SK-N-SH treated with all-trans-retinoic acid at 6 μM for 48 hours (cell line): ENCODE results near the gene ZBTB43.

Experiments used
- ATAC-seq: fragments of 200-7000 bp; cut with Tn5 transposase; 3 replicates; pipeline ENCODE4 v1.9.1; 2020; ENCODE audit warnings: mild to moderate bottlenecking, moderate library complexity
- ARNTL ChIP-seq: fragments of 450-650 bp; formaldehyde crosslinking; IDR thresholded peaks from 2 replicates; pipeline ENCODE4 v1.5.0; 2020; ENCODE audit warnings: low read depth, mild to moderate bottlenecking, moderate library complexity, borderline replicate concordance
- BACH2 ChIP-seq: fragments of 250-450 bp; sonication (Bioruptor Pico); IDR thresholded peaks from 2 replicates; pipeline ENCODE4 v1.9.0; 2021; ENCODE audit warnings: mild to moderate bottlenecking, borderline replicate concordance
- CSDC2 ChIP-seq: fragments of 250-450 bp; sonication (Bioruptor Pico); IDR thresholded peaks from 2 replicates; pipeline ENCODE4 v1.5.0; 2020; ENCODE audit warnings: mild to moderate bottlenecking, moderate library complexity
- CSRNP3 ChIP-seq: fragments of 250-450 bp; sonication (Bioruptor Pico); IDR thresholded peaks from 2 replicates; pipeline ENCODE4 v1.5.1; 2021; ENCODE audit warnings: mild to moderate bottlenecking, moderate library complexity
- ESRRG ChIP-seq: fragments of 250-450 bp; sonication (Bioruptor Pico); IDR thresholded peaks from 2 replicates; pipeline ENCODE4 v1.6.1; 2021; ENCODE audit warnings: mild to moderate bottlenecking
- GLIS3 ChIP-seq: fragments of 250-450 bp; sonication (Bioruptor Pico); IDR thresholded peaks from 2 replicates; pipeline ENCODE4 v1.5.0; 2020; ENCODE audit warnings: mild to moderate bottlenecking, moderate library complexity
- ISL1 ChIP-seq: fragments of 250-450 bp; sonication (Bioruptor Pico); IDR thresholded peaks from 2 replicates; pipeline ENCODE4 v2.1.2; 2022; ENCODE audit warnings: mild to moderate bottlenecking, moderate library complexity
- OSR1 ChIP-seq: fragments of 250-450 bp; sonication (Bioruptor Pico); IDR thresholded peaks from 2 replicates; pipeline ENCODE4 v1.8.0; 2022; ENCODE audit warnings: moderate library complexity, mild to moderate bottlenecking, inconsistent platforms
- POU6F1 ChIP-seq: fragments of 250-450 bp; sonication (Bioruptor Pico); IDR thresholded peaks from 2 replicates; pipeline ENCODE4 v1.8.0; 2021; ENCODE audit warnings: low read depth, mild to moderate bottlenecking, moderate library complexity, borderline replicate concordance
- PPARA ChIP-seq: fragments of 250-450 bp; sonication (Bioruptor Pico); IDR thresholded peaks from 2 replicates; pipeline ENCODE4 v1.5.0; 2020; ENCODE audit warnings: mild to moderate bottlenecking, borderline replicate concordance
- RARB ChIP-seq: fragments of 250-450 bp; sonication (Bioruptor Pico); IDR thresholded peaks from 2 replicates; pipeline ENCODE4 v1.8.0; 2021; ENCODE audit warnings: mild to moderate bottlenecking, moderate library complexity
- SNAI2 ChIP-seq: fragments of 250-450 bp; sonication (Bioruptor Pico); IDR thresholded peaks from 2 replicates; pipeline ENCODE4 v1.5.0; 2020; ENCODE audit warnings: mild to moderate bottlenecking, moderate library complexity
- TCF4 ChIP-seq: fragments of 250-450 bp; sonication (Bioruptor Pico); IDR thresholded peaks from 2 replicates; pipeline ENCODE4 v1.8.0; 2021; ENCODE audit warnings: mild to moderate bottlenecking, moderate library complexity, borderline replicate concordance
- TOX ChIP-seq: fragments of 250-450 bp; sonication (Bioruptor Pico); IDR thresholded peaks from 2 replicates; pipeline ENCODE4 v1.8.0; 2021; ENCODE audit warnings: mild to moderate bottlenecking, moderate library complexity, borderline replicate concordance
- ZC3H10 ChIP-seq: fragments of 250-450 bp; sonication (Bioruptor Pico); IDR thresholded peaks from 2 replicates; pipeline ENCODE4 v1.5.1; 2021; ENCODE audit warnings: mild to moderate bottlenecking, moderate library complexity
- ZFP3 ChIP-seq: fragments of 250-450 bp; sonication (Bioruptor Pico); IDR thresholded peaks from 2 replicates; pipeline ENCODE4 v1.5.0; 2020; ENCODE audit warnings: mild to moderate bottlenecking, moderate library complexity
- ZFP30 ChIP-seq: fragments of 450-650 bp; formaldehyde crosslinking; IDR thresholded peaks from 2 replicates; pipeline ENCODE4 v1.5.0; 2022; ENCODE audit warnings: mild to moderate bottlenecking, moderate library complexity
- ZNF565 ChIP-seq: fragments of 450-650 bp; formaldehyde crosslinking; conservative IDR thresholded peaks from 2 replicates; pipeline ENCODE4 v1.5.0; 2020; ENCODE audit warnings: low read depth, mild to moderate bottlenecking, moderate library complexity
- ZNF8 ChIP-seq: fragments of 450-650 bp; formaldehyde crosslinking; IDR thresholded peaks from 2 replicates; pipeline ENCODE4 v1.5.0; 2020; ENCODE audit warnings: mild to moderate bottlenecking, moderate library complexity
- TF ChIP-seq, protein P1 (sequence below): fragments of 250-450 bp; sonication (Bioruptor Pico); IDR thresholded peaks from 2 replicates; pipeline ENCODE4 v1.8.0; 2020; ENCODE audit warnings: mild to moderate bottlenecking, moderate library complexity, borderline replicate concordance
- TF ChIP-seq, protein P2 (sequence below): fragments of 250-450 bp; sonication (Bioruptor Pico); IDR thresholded peaks from 2 replicates; pipeline ENCODE4 v1.5.1; 2020; ENCODE audit warnings: low read depth, mild to moderate bottlenecking, moderate library complexity
- TF ChIP-seq, protein P3 (sequence below): fragments of 250-450 bp; sonication (Bioruptor Pico); IDR thresholded peaks from 2 replicates; pipeline ENCODE4 v1.5.0; 2020; ENCODE audit warnings: mild to moderate bottlenecking, moderate library complexity

ZBTB43 gene

DNA sequence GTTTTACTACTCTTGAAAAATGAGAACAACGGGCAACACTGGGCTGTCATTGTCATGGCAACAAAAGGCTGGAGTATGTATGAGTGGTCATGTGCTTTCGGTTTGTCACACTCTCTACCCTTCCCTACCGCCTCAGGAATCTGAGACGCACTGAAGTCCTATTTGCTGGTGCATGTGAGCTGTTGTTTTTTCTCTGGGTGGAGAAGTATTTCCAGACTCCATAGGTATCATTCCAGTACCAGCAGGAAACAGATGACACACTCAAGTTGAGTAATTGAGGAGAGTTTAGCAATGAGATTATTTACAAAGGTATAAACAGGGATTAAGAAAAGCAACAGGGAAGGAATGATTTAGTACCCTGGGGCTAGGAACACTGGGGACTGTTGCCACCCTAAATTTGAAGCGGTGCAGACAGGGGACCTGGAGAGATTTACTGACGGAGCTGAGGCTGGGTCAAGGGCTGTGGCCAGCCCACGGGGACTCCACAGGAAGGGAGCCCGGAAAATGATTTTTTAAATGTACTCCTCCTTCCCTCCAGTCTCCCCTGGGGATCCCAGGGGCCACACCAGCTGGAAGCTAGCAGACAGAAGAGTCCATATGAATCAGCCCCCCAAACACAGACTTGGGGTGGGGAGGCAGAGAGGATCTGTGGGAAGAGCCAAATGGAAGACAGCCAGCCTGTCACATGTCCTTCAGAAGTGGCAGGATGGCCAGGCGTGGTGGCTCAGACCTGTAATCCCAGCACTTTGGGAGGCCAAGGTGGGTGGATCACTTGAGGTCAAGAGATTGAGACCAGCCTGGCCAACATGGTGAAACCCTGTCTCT, 13.2 kb upstream of the ZBTB43 start:
- ATAC-seq = peak; percentile 43
- TF ChIP-seq POU6F1 = no peak
- TF ChIP-seq ZNF565 (CRISPR knock-in tag) = no peak
- TF ChIP-seq ZFP3 = no peak
- TF ChIP-seq SNAI2 = no peak
- no peak for TF ChIP-seq ESRRG (CRISPR knock-in tag)
- no peak for TF ChIP-seq BACH2 (CRISPR knock-in tag)
- TF ChIP-seq, protein P1, sequence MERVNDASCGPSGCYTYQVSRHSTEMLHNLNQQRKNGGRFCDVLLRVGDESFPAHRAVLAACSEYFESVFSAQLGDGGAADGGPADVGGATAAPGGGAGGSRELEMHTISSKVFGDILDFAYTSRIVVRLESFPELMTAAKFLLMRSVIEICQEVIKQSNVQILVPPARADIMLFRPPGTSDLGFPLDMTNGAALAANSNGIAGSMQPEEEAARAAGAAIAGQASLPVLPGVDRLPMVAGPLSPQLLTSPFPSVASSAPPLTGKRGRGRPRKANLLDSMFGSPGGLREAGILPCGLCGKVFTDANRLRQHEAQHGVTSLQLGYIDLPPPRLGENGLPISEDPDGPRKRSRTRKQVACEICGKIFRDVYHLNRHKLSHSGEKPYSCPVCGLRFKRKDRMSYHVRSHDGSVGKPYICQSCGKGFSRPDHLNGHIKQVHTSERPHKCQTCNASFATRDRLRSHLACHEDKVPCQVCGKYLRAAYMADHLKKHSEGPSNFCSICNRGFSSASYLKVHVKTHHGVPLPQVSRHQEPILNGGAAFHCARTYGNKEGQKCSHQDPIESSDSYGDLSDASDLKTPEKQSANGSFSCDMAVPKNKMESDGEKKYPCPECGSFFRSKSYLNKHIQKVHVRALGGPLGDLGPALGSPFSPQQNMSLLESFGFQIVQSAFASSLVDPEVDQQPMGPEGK (CRISPR knock-in tag) = no peak
- no peak for TF ChIP-seq ISL1
- no peak for TF ChIP-seq TCF4 (CRISPR knock-in tag)
- no peak for TF ChIP-seq GLIS3 (CRISPR knock-in tag)
- TF ChIP-seq ZC3H10 (CRISPR knock-in tag) = no peak
- no peak for TF ChIP-seq OSR1 (CRISPR knock-in tag)
- TF ChIP-seq, protein P2, sequence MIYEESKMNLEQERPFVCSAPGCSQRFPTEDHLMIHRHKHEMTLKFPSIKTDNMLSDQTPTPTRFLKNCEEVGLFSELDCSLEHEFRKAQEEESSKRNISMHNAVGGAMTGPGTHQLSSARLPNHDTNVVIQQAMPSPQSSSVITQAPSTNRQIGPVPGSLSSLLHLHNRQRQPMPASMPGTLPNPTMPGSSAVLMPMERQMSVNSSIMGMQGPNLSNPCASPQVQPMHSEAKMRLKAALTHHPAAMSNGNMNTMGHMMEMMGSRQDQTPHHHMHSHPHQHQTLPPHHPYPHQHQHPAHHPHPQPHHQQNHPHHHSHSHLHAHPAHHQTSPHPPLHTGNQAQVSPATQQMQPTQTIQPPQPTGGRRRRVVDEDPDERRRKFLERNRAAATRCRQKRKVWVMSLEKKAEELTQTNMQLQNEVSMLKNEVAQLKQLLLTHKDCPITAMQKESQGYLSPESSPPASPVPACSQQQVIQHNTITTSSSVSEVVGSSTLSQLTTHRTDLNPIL (CRISPR knock-in tag) = no peak
- no peak for TF ChIP-seq RARB (CRISPR knock-in tag)
- no peak for TF ChIP-seq CSRNP3 (CRISPR knock-in tag)
- TF ChIP-seq, protein P3, sequence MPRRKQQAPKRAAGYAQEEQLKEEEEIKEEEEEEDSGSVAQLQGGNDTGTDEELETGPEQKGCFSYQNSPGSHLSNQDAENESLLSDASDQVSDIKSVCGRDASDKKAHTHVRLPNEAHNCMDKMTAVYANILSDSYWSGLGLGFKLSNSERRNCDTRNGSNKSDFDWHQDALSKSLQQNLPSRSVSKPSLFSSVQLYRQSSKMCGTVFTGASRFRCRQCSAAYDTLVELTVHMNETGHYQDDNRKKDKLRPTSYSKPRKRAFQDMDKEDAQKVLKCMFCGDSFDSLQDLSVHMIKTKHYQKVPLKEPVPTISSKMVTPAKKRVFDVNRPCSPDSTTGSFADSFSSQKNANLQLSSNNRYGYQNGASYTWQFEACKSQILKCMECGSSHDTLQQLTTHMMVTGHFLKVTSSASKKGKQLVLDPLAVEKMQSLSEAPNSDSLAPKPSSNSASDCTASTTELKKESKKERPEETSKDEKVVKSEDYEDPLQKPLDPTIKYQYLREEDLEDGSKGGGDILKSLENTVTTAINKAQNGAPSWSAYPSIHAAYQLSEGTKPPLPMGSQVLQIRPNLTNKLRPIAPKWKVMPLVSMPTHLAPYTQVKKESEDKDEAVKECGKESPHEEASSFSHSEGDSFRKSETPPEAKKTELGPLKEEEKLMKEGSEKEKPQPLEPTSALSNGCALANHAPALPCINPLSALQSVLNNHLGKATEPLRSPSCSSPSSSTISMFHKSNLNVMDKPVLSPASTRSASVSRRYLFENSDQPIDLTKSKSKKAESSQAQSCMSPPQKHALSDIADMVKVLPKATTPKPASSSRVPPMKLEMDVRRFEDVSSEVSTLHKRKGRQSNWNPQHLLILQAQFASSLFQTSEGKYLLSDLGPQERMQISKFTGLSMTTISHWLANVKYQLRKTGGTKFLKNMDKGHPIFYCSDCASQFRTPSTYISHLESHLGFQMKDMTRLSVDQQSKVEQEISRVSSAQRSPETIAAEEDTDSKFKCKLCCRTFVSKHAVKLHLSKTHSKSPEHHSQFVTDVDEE (CRISPR knock-in tag) = no peak
- no peak for TF ChIP-seq CSDC2 (CRISPR knock-in tag)
- TF ChIP-seq ZFP30 = no peak
- TF ChIP-seq TOX (CRISPR knock-in tag) = no peak
- no peak for TF ChIP-seq ZNF8 (CRISPR knock-in tag)
- TF ChIP-seq, all 23 proteins: peak for 0

DNA sequence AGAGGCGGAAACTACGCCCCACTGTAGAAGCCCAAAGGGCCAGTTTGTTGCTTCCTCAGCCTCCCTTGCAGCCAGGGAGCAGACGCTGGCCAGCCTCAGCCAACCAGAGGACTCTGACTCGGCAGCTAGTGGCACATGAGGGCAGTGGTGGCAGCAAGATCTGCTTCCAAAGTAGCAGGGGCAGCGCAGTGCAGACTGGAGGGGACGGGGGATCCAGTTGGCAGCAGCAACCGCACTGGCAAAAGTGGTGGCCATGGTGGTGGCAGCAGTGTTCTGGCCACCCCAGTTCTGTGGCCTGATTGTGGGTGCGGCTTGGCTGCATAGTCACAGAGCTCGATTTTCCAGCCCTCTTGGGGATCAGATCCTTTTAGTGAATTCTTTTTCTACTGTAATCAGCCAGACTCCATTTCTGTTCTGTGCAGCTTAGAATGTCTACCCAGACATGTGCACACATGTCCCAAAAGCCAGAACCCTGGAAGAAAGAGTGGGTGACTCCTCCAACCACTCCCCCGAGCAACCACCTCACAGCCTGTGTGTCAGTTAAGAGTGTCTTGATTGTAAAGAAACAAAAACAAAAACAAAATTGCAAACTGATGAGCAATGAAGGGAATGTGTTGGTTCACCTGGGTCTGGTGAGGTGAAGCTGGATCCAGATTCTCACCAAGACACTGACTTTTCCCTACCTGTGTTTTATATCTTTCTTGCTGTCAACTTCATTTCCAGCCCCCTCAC, 11.0 kb upstream of the ZBTB43 start:
- TF ChIP-seq PPARA (no peak), ESRRG (CRISPR knock-in tag) (no peak), ARNTL (CRISPR knock-in tag) (no peak), ZNF8 (CRISPR knock-in tag) (no peak), SNAI2 (no peak), ZC3H10 (CRISPR knock-in tag) (no peak), RARB (CRISPR knock-in tag) (no peak), GLIS3 (CRISPR knock-in tag) (no peak), BACH2 (CRISPR knock-in tag) (no peak)
- TF ChIP-seq, protein P3 (CRISPR knock-in tag) = no peak
- TF ChIP-seq, all 23 proteins: peak for 0
- ATAC-seq = no peak
